NCI-H510A treated with DMSO at 0.1 percent for 48 hours (cell line): ENCODE results near the gene CD320.
"Not testable (repeated sequence)": the region's sequence is repeated elsewhere in the genome, so short reads cannot be mapped to it uniquely, and the experiment has no call there.

Experiments used
- DNase-seq: peaks from one replicate; lab custom pipeline; 2025; lab: John Stamatoyannopoulos, UW

The CD320 gene

GRCh38 chr19:8307965-8308866 is at the start of gene CD320:
CD320 (minus strand) TSS chr19:8308358; CDS start chr19:8308290, 68 bp downstream.
- peak; percentile 94 for DNase-seq

GRCh38 chr19:8357007-8357521 is 48.9 kb upstream of the CD320 start:
- no peak for DNase-seq

DNA sequence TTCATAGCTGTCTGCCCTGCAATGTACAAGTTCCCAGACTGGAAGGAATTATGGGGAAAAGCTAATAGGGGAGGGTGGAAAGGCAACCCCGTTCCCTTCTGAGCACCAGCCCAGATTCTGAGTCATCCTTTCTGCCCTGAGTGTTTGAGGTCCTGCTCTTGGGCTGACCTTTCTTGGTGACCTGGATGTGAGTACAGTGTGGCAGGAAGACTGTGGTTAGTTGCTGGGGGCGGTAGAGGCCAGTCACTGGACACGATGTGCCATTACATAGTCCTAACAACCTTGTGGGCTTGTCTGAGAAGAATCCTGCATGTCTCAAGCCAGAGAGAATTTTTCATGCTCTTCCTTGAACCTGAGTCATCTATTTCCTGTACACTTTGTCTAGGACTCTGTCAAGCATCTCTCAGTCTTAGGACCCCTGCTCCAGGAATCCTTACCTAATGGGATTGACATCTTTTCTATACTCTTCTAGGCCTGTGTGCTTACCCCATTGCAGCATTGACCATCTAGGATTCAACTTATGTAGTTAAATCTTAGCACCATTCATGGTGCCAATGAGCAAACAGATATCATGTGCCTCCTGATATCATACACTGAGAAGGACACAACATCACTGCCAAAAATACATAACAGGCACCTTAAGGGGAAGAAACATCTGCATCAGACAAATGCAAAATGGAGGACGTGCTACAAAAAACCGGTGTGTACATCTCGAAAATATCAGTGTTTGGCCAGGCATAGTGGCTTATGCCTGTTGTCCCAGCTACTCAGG is 47.7 kb upstream of the CD320 start:
- no peak for DNase-seq

GRCh38 chr19:8352845-8353244 is 44.7 kb upstream of the CD320 start:
- DNase-seq, result not testable (repeated sequence)

GRCh38 chr19:8352134-8352827 is 44.1 kb upstream of the CD320 start:
- DNase-seq, result no peak

DNA sequence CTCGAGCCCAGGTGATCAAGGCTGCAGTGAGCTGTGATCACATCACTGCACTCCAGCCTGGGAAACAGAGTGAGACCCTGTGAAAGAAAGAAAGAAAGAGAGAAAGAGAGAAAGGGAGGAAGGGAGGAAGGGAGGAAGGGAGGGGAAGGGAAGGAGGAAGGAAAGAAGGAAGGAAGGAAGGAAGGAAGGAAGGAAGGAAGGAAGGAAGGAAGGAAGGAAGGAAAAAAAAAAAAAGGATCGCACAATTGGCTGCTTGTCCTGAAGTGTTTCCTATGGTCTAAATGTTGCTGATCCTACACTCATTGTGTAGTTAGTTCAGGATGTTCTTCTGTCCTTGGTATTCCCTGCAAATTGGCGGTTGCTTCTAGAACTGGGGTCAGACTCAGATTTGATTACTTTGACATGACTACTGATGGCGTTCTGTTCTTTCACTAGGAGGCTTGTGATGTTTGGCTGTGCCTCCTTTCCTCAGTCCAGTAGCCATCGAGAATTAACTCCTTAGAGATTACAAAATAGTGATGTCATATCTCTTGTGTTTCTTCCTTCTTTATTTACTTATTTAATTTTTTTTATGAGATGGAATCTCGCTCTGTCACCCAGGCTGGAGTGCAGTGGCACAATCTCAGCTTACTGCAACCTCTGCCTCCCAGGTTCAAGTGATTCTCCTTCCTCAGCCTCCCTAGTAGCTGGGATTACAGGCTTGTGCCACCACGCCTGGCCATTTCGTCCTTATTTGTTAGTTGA is 41.6 kb upstream of the CD320 start:
- not testable (repeated sequence) for DNase-seq

DNA sequence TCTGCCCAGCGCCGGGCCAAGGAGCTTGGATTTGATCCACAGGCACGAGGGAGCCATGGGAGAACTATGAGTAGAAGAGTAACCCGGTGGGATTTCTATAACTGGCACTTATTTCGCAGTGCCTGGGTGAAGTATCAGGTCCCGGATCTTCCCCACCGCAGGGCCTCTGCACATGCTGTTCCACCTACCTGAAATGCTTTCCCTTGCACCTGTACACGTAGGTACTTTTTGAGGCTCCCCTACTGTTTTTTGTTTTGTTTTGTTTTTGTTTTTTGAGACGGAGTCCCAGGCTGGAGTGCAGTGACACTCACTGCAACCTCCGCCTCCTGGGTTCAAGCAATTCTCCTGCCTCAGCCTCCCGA is 35.3 kb upstream of the CD320 start:
- DNase-seq, result no peak

GRCh38 chr19:8342684-8343482 is 34.7 kb upstream of the CD320 start, which contains the start of gene KANK3:
KANK3 (minus strand) TSS chr19:8343262; CDS start chr19:8337828, 5,434 bp downstream.
- DNase-seq, result peak; percentile 89

DNA sequence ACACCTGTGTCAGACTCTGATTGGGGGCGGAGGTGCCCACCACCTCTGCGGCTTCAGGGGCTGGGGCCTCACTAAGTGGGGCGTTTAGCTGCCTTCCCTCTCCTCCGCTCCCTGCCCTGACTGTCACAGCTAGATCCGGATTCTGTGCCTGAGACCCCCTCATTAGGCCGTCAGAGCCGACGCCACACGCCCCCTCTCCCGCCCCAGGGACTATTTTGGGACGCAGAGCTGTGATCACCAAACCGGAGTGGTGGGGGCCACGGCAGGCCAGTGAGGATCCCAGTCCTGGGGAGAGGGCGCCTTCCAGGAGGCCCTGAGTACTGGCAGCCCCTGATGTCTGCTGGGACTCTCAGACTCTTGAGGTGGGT is 34.1 kb upstream of the CD320 start:
- no peak for DNase-seq

DNA sequence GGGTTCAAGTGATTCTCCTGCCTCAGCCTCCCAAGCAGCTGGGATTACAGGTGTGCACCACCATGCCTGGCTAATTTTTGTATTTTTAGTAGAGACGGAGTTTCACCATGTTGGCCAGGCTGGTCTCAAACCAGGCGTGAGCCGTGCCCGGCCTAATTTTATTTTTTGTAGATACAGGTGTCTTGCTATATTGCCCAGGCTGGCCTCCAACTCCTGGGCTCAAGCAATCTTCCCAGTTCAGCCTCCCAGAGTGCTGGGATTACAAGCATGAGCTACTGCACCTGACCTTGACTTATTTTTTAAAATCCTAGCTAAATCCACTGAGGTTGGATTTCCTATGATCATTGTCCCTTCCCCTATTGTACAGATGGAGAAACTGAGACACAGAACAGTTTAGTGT is 33.3 kb upstream of the CD320 start:
- not testable (repeated sequence) for DNase-seq

GRCh38 chr19:8340341-8341096 is 32.4 kb upstream of the CD320 start:
- no peak for DNase-seq

- DNase-seq, result no peak
These were observed 30.7 kb upstream of the CD320 start for GRCh38 chr19:8338835-8339234.

GRCh38 chr19:8337728-8338127 is 29.6 kb upstream of the CD320 start:
- DNase-seq, result no peak

- no peak for DNase-seq
These were observed 28.5 kb upstream of the CD320 start for GRCh38 chr19:8336660-8337059.

- peak; percentile 59 for DNase-seq
These were observed 28.0 kb upstream of the CD320 start for GRCh38 chr19:8336072-8336569.

GRCh38 chr19:8335343-8336071 is 27.3 kb upstream of the CD320 start:
- no peak for DNase-seq

DNA sequence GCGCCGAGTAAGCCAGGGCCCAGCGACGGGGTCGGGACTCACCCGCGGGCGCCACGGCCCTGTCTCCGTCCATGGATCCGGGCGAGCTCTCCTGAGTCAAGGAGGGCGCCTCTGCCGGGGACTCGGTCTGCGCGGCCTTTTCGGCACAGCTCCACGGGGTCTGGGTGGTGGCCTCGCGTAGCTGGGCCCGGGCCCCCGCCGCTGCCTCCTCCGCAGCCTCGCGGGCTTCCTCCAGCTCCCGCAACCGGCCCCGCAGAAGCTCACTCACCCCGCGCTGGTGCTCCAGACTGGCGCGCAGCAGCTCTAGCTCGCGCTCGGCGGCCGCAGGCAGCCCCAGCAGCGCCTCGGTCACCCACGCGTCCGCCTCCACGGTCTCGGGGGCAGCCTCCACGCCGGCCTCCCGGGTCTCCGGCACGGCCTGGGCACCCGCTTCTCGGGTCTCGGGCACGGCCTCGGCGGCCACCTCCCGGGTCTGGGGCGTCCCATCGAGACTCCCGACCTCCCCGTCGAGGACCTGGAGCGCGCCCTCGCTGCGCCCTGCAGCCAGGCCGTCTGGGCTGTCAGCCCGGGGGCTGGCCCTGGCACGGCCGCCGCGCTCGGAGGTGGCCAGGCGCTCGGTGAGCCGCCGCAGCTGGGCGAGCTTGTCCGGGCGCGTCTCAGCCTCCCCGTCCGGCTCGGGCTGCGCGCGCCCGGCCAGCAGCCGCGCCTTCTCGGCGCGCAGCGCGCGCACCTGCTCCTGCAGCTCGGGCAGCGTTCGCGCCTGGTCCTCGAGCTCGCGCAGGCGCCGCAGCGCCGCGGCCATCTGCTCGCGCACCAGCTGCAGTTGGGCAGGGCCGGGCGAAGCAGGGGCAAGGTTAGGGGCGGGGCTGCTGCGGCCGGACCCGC is 26.5 kb upstream of the CD320 start:
- peak; percentile 79 for DNase-seq
